ENCODE data around the gene HMCN1.

Gene HMCN1

DNA sequence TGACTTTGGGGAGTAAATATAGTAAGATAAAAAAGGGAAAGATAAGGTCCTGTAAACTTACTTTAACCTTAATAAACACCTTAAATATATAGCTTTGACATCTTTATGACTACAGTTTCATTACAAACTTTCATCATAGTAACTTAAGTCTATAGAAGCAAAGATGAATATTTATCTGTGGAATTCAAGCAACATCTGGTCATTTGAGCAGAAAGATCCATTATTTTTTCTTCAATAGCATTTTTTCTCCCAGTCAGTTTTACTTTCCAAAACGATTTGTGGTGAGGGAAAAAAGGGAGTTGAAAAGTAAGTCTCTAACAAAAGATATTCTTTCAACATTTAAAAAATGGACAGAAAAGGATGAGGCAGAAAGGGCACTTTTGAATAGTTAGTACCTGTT is 69.0 kb downstream of the HMCN1 start:
- no peaks in the 10 kb centered on the region for H3K27me3 ChIP-seq (ENCODE audit: control insufficient read depth, insufficient read depth, low read length)
- H3K36me3 ChIP-seq (ENCODE audit: control insufficient read depth, insufficient read depth, low read length) = no peaks in the 10 kb centered on the region
- no CpG with 5 or more reads among the region's 1 CpG for WGBS (ENCODE audit: insufficient coverage, insufficient read length)
- no peak overlapping the region for H3K4me3 ChIP-seq (ENCODE audit: low read length)
- DNase-seq (ENCODE audit: low read depth, low spot score) = no peak
- no peaks in the 10 kb centered on the region for H3K9me3 ChIP-seq (ENCODE audit: control insufficient read depth, insufficient read depth, low read length)
- no peak overlapping the region for H3K27ac ChIP-seq (ENCODE audit: low read length)
- no peaks in the 10 kb centered on the region; the same call in 1 of the 2 replicates for H3K4me1 ChIP-seq (ENCODE audit: control insufficient read depth, insufficient read depth, low read length)

DNA sequence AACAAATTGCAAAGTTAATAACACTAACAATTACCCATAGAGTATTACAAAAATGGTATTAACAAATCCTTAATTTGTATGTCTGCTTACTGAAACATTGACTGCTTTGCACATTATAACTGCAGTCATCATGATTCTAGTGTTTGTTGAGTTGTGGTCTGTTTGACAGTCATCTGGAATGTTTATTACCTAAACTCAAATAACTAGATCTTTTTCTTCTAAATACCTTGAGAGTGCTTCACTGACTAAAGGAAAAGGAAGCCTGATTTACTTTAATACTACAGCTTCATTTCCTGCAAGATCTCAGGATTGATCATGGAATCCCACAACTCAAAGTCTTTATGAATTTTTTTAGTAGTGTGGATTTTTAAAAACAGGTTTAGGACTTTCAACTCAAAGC is 70.0 kb downstream of the HMCN1 start:
- no peak overlapping the region for H3K4me3 ChIP-seq (ENCODE audit: low read length)
- H3K9me3 ChIP-seq (ENCODE audit: control insufficient read depth, insufficient read depth, low read length) = no peaks in the 10 kb centered on the region
- no peaks in the 10 kb centered on the region; the same call in 1 of the 2 replicates for H3K4me1 ChIP-seq (ENCODE audit: control insufficient read depth, insufficient read depth, low read length)
- no peaks in the 10 kb centered on the region for H3K27me3 ChIP-seq (ENCODE audit: control insufficient read depth, insufficient read depth, low read length)
- no peak for DNase-seq (ENCODE audit: low read depth, low spot score)
- H3K27ac ChIP-seq (ENCODE audit: low read length) = no peak overlapping the region
- H3K36me3 ChIP-seq (ENCODE audit: control insufficient read depth, insufficient read depth, low read length) = no peaks in the 10 kb centered on the region

DNA sequence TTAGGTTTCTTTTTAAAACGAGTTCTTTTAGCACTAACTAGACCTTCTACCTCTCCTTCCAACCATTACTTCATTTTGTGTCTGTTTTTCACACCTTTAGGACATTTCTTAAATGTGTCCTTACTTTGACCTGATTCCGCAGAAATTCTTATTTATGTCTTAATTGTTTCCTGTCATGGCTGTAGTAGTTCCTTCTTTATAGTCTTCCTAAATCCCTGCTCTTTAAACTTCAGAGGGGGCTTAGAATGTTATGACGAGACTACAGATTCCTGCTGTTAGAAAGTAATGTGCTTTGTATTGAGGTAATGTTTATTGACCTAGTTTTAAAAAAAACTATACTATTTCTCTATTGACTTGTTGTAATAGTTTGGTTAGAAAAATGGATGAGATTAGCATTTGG is 70.4 kb downstream of the HMCN1 start:
- Histone ChIP-seq H3K27me3 (ENCODE audit: control insufficient read depth, insufficient read depth, low read length) (no peaks in the 10 kb centered on the region), H3K36me3 (ENCODE audit: control insufficient read depth, insufficient read depth, low read length) (no peaks in the 10 kb centered on the region), H3K27ac (ENCODE audit: low read length) (no peak overlapping the region), H3K9me3 (ENCODE audit: control insufficient read depth, insufficient read depth, low read length) (no peaks in the 10 kb centered on the region), H3K4me1 (ENCODE audit: control insufficient read depth, insufficient read depth, low read length) (no peaks in the 10 kb centered on the region; the same call in 1 of the 2 replicates), H3K4me3 (ENCODE audit: low read length) (no peak overlapping the region)
- WGBS (ENCODE audit: insufficient coverage, insufficient read length) = no CpG with 5 or more reads among the region's 3 CpGs
- DNase-seq (ENCODE audit: low read depth, low spot score) = no peak

DNA sequence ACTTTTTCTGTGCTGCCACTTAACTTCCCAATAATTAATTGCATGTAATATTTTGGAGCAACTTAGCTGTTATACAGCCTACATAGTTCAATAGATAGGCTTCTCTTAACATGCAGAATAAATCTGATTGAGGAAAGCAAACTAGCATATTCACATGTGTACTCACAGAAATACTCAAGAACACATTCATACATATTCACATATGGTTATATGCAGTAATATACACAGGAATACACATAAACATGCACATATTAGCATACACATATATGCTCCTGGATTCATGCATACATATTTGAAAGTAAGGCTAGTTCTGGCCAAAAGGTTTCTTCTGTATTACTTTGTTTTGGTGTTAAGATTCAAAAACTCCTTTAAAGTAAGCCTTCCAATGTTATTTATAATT is 73.1 kb downstream of the HMCN1 start:
- no peak overlapping the region for H3K4me3 ChIP-seq (ENCODE audit: low read length)
- no peaks in the 10 kb centered on the region for H3K27me3 ChIP-seq (ENCODE audit: control insufficient read depth, insufficient read depth, low read length)
- no peaks in the 10 kb centered on the region; the same call in none of the 2 replicates for H3K4me1 ChIP-seq (ENCODE audit: control insufficient read depth, insufficient read depth, low read length)
- DNase-seq (ENCODE audit: low read depth, low spot score) = no peak
- H3K27ac ChIP-seq (ENCODE audit: low read length) = no peak overlapping the region
- no peaks in the 10 kb centered on the region for H3K36me3 ChIP-seq (ENCODE audit: control insufficient read depth, insufficient read depth, low read length)
- no peaks in the 10 kb centered on the region for H3K9me3 ChIP-seq (ENCODE audit: control insufficient read depth, insufficient read depth, low read length)

DNA sequence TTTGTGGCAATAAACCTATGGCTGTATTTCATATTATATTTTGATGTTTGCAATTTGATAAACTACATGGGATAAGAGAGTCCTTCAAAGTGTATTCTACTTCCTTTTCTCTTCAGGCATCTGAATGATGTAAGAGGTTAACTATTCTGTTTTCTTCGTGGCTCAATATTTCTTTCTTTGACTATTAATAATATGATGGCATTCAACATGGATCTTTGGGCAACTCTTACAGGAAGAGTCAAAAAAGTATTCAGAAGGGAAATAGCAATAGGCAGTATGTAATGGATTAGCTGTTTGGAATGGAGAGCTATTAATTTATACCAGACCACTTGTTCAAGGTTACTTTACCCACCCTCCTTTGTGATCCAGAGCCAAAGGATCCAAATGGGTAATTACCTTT is 74.4 kb downstream of the HMCN1 start:
- no peak for DNase-seq (ENCODE audit: low read depth, low spot score)
- H3K4me3 ChIP-seq (ENCODE audit: low read length) = no peak overlapping the region
- no peaks in the 10 kb centered on the region for H3K9me3 ChIP-seq (ENCODE audit: control insufficient read depth, insufficient read depth, low read length)
- no peaks in the 10 kb centered on the region for H3K27me3 ChIP-seq (ENCODE audit: control insufficient read depth, insufficient read depth, low read length)
- no peak overlapping the region for H3K27ac ChIP-seq (ENCODE audit: low read length)
- no peaks in the 10 kb centered on the region for H3K36me3 ChIP-seq (ENCODE audit: control insufficient read depth, insufficient read depth, low read length)
- H3K4me1 ChIP-seq (ENCODE audit: control insufficient read depth, insufficient read depth, low read length) = no peaks in the 10 kb centered on the region; the same call in none of the 2 replicates
- no CpG with 5 or more reads among the region's 1 CpG for WGBS (ENCODE audit: insufficient coverage, insufficient read length)

DNA sequence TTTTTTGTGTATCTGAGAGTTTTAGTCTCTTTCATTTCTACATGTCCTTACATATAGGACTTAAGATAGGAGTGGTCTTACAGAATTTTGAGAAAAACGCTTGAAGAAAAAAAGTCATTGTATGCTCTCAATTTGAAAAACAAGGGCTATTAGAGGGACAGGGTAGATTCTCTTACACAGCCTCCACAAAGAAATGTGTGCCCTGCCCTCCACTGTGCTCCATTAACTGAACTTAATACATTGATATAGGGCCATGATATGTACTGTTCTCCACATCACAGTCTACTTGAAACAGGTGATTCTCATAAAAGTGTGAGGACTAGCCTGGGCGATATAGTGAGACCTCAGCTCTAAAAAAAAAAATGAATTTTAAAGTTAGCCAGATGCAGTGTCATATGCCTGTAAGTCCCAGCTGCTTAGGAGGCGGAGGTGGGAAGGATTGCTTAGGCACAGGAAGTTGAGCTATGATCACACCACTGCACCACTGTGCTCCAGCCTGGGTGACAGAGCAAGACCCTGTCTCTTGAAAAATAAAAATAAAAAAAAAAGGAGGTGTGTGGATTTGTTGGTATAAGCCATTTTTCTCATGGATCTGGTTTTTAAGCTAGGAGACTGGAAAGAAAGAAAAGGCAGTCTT is 77.0 kb downstream of the HMCN1 start:
- Histone ChIP-seq H3K9me3 (ENCODE audit: control insufficient read depth, insufficient read depth, low read length) (no peaks in the 10 kb centered on the region), H3K36me3 (ENCODE audit: control insufficient read depth, insufficient read depth, low read length) (no peaks in the 10 kb centered on the region), H3K27ac (ENCODE audit: low read length) (no peak overlapping the region), H3K27me3 (ENCODE audit: control insufficient read depth, insufficient read depth, low read length) (no peaks in the 10 kb centered on the region), H3K4me3 (ENCODE audit: low read length) (no peak overlapping the region), H3K4me1 (ENCODE audit: control insufficient read depth, insufficient read depth, low read length) (no peaks in the 10 kb centered on the region; the same call in 1 of the 2 replicates)
- no peak for DNase-seq (ENCODE audit: low read depth, low spot score)
- WGBS (ENCODE audit: insufficient coverage, insufficient read length) = no CpG with 5 or more reads among the region's 3 CpGs

DNA sequence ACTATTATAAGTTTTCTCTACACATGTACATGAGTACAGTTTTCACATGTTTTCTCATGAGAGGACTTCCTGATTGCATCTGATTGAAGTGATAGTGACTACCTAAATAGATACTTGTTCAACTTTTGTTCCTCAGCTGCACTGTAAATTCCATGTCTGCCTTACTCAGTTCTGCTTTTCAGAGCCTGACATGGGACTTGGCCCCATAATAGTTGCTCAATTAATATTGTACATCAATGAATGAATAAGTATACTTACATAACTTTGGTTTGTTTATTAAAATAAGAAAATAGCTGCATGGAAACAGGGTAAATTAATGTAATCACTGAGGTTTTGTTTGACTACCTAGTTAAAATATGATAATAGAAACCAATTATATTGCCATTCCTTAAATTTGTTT is 78.7 kb downstream of the HMCN1 start:
- H3K36me3 ChIP-seq (ENCODE audit: control insufficient read depth, insufficient read depth, low read length) = no peaks in the 10 kb centered on the region
- H3K27ac ChIP-seq (ENCODE audit: low read length) = no peak overlapping the region
- DNase-seq (ENCODE audit: low read depth, low spot score) = no peak
- H3K4me1 ChIP-seq (ENCODE audit: control insufficient read depth, insufficient read depth, low read length) = no peaks in the 10 kb centered on the region; the same call in 1 of the 2 replicates
- H3K9me3 ChIP-seq (ENCODE audit: control insufficient read depth, insufficient read depth, low read length) = no peaks in the 10 kb centered on the region
- no peaks in the 10 kb centered on the region for H3K27me3 ChIP-seq (ENCODE audit: control insufficient read depth, insufficient read depth, low read length)
- H3K4me3 ChIP-seq (ENCODE audit: low read length) = no peak overlapping the region

DNA sequence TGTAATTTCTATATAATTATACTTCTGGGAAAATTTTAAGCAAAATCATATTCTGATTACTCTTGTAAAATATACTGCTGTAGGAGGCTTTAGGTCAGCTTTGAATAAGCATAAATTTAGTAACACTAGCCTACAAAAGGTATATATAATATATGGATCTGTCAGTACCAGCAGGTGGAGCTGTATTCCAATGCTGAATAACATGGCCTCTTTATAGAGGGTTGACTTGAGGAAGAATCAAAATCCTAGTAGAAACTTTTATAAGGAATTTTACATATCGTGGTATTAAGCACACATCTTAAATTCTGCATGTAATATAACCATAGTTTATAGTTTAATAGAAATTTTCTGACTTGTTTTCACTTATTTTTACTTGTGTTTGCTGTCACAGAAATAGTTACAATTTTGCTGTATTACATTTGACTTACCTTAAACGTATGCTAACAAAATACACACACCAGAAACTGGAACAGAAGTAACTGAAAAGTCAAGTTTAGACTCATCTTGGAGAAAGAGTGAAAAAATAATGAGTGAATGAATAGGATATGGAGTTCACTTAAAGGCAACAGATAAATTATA is 79.3 kb downstream of the HMCN1 start:
- Histone ChIP-seq H3K4me1 (ENCODE audit: control insufficient read depth, insufficient read depth, low read length) (no peaks in the 10 kb centered on the region; the same call in 1 of the 2 replicates), H3K4me3 (ENCODE audit: low read length) (no peak overlapping the region), H3K27ac (ENCODE audit: low read length) (no peak overlapping the region), H3K9me3 (ENCODE audit: control insufficient read depth, insufficient read depth, low read length) (no peaks in the 10 kb centered on the region), H3K27me3 (ENCODE audit: control insufficient read depth, insufficient read depth, low read length) (no peaks in the 10 kb centered on the region), H3K36me3 (ENCODE audit: control insufficient read depth, insufficient read depth, low read length) (no peaks in the 10 kb centered on the region)
- DNase-seq (ENCODE audit: low read depth, low spot score) = peak; percentile 29
- no CpG with 5 or more reads among the region's 2 CpGs for WGBS (ENCODE audit: insufficient coverage, insufficient read length)

DNA sequence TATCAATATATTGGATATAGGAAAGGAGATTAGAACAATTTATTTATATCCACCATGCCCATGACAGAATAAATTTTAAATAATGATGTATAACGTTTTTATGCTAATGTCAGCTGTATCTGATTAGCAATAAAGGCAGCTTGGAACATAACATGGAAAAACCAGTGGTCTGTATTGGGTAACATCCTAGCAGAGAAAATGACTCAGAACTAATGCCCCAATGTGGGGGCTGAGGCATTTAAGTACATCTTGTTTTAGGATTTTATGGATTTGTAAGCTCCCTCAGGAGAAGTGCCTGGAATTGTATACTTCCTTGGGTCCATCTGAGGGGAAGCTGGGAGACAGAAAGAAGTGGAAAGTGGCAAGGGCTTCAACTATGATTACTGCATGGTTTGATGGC is 82.3 kb downstream of the HMCN1 start:
- no peak for DNase-seq (ENCODE audit: low read depth, low spot score)

DNA sequence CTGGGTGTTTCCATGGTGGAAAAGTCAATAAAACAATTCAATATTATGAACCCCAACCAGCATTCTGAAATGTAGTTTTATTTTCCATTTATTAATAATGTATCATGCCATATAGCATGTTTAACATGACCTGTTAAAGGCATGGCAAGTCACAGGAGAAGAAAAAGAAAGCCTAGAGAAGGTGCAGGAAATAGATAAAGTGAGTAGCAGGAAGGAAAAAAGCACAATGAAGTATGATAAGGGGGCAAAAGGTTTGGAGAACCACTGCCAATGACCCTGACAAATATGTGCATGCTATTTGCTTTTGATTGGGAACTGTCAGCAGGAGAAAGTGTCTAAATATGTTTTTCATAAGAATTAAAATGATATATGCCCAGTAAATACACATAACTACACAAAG is 85.6 kb downstream of the HMCN1 start:
- no peaks in the 10 kb centered on the region for H3K4me1 ChIP-seq (ENCODE audit: control insufficient read depth, insufficient read depth, low read length)
- no peaks in the 10 kb centered on the region for H3K27me3 ChIP-seq (ENCODE audit: control insufficient read depth, insufficient read depth, low read length)
- no peaks in the 10 kb centered on the region for H3K36me3 ChIP-seq (ENCODE audit: control insufficient read depth, insufficient read depth, low read length)
- H3K9me3 ChIP-seq (ENCODE audit: control insufficient read depth, insufficient read depth, low read length) = no peaks in the 10 kb centered on the region
- no peak overlapping the region for H3K27ac ChIP-seq (ENCODE audit: low read length)
- DNase-seq (ENCODE audit: low read depth, low spot score) = no peak
- H3K4me3 ChIP-seq (ENCODE audit: low read length) = no peak overlapping the region

More for the DNA sequence above, 82.3 kb downstream of the HMCN1 start:
- Histone ChIP-seq H3K9me3 (ENCODE audit: control insufficient read depth, insufficient read depth, low read length) (no peaks in the 10 kb centered on the region), H3K27me3 (ENCODE audit: control insufficient read depth, insufficient read depth, low read length) (no peaks in the 10 kb centered on the region), H3K27ac (ENCODE audit: low read length) (no peak overlapping the region), H3K4me3 (ENCODE audit: low read length) (no peak overlapping the region), H3K36me3 (ENCODE audit: control insufficient read depth, insufficient read depth, low read length) (no peaks in the 10 kb centered on the region), H3K4me1 (ENCODE audit: control insufficient read depth, insufficient read depth, low read length) (no peaks in the 10 kb centered on the region)
- no CpG with 5 or more reads among the region's 1 CpG for WGBS (ENCODE audit: insufficient coverage, insufficient read length)

DNA sequence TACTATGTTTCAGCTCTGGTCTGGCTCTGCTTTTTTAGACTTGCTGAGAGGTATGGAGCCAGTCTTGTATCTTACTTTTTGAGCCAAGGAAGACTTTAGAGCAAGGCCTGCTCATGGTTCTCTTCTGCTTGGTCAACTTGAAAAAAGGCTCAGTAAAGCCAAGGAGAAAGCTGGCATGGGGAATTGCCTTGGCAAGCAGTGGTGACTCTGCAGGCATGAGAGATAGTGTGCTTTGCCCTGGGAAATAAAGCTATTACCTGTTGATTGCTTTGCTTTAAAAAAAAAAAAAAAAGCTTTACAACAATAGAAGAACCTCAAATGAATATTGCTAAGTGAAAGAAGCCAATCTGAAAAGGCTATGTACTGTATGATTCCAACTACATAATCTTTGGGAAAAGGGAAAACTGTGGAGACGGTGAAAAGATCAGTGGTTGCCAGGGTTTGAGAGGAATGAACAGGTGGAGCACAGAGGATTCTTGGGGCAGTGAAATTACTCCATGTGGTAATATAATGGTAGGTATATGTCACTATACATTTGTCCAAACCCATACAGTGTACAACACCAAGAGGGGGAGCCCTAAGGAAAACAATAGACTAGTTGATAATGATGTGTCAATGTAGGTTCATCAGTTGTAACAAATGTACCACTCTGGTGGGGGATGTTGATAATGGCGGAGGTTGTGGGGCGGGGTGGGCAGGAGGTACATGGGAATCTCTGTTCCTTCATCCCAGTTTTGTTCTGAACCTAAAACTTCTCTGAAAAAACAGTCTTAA is 87.6 kb downstream of the HMCN1 start:
- no peak for DNase-seq (ENCODE audit: low read depth, low spot score)
- Histone ChIP-seq H3K4me3 (ENCODE audit: low read length) (no peak overlapping the region), H3K9me3 (ENCODE audit: control insufficient read depth, insufficient read depth, low read length) (no peaks in the 10 kb centered on the region), H3K36me3 (ENCODE audit: control insufficient read depth, insufficient read depth, low read length) (no peaks in the 10 kb centered on the region), H3K4me1 (ENCODE audit: control insufficient read depth, insufficient read depth, low read length) (no peaks in the 10 kb centered on the region), H3K27ac (ENCODE audit: low read length) (no peak overlapping the region), H3K27me3 (ENCODE audit: control insufficient read depth, insufficient read depth, low read length) (no peaks in the 10 kb centered on the region)
- WGBS (ENCODE audit: insufficient coverage, insufficient read length) = no CpG with 5 or more reads among the region's 3 CpGs

All from iPS DF 6.9 (cell line).